Astrocyte of the spinal cord (primary cell): ENCODE measurements around the gene SLC6A3.

Experiments
- DNase-seq: peaks from one replicate; pipeline ENCODE4 v3.0.0; 2011; ENCODE audit warnings: low read depth, low spot score
- H3K4me3 ChIP-seq: 2 replicates; pipeline ENCODE4 v1.5.1; 2011; ENCODE audit warnings: low read depth, mild to moderate bottlenecking, low read length, moderate library complexity
- CTCF ChIP-seq: IDR thresholded peaks from 2 replicates; pipeline ENCODE4 v1.5.1; 2012; ENCODE audit warnings: low read depth, mild to moderate bottlenecking, low read length, inconsistent platforms
- in situ Hi-C: cut with HindIII; loops from 2 replicates; pipeline ENCODE4 v1.10.0; 2017; ENCODE audit warnings: low sequenced_read_pairs

Gene SLC6A3

GRCh38 chr5:1394881-1395860 is 50.1 kb downstream of the SLC6A3 start:
- no peak overlapping the region for H3K4me3 ChIP-seq
- no peak for TF ChIP-seq CTCF
- in situ Hi-C loops: no loop called here
- DNase-seq: no peak

DNA sequence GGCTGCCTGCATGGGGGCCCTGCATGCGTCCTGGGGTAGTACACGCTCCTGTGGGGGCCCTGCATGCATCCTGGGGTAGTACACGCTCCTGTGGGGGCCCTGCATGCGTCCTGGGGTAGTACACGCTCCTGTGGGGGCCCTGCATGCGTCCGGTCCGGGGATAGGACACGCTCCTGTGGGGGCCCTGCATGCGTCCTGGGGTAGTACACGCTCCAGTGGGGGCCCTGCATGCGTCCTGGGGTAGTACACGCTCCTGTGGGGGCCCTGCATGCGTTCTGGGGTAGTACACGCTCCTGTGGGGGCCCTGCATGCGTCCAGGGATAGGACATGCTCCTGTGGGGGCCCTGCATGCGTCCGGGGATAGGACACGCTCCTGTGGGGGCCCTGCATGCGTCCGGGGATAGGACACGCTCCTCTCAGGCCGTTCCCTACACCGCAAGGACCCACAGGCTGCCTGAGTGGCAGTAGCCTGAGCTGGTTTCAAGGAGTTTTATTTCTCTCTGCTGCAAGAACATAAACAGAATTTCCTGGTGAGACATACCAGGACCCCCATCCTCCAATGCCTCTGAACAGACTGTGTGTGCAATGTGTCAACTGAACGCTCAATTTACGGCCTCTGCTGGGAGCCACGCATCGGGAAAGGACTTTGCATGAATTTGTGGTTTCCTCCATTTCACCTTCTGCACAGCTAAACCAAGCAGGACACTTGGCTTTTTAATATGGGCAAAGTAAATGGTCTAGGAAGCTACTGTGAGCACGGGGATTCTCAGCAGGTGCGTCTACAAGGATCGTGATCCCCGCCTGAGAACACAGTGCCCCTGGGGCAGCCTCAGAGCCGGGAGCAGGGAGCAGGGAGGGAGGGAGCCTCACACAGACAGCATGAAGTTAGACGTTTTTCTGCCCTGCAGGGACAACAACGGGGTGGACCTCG is 51.4 kb downstream of the SLC6A3 start:
- H3K4me3 ChIP-seq: no peak overlapping the region
- no peak for DNase-seq
- in situ Hi-C loops: no loop called here
- TF ChIP-seq CTCF: no peak

GRCh38 chr5:1392801-1393565 is 52.3 kb downstream of the SLC6A3 start:
- in situ Hi-C loops: no loop called here
- H3K4me3 ChIP-seq: no peak overlapping the region
- TF ChIP-seq CTCF: no peak
- DNase-seq: no peak

DNA sequence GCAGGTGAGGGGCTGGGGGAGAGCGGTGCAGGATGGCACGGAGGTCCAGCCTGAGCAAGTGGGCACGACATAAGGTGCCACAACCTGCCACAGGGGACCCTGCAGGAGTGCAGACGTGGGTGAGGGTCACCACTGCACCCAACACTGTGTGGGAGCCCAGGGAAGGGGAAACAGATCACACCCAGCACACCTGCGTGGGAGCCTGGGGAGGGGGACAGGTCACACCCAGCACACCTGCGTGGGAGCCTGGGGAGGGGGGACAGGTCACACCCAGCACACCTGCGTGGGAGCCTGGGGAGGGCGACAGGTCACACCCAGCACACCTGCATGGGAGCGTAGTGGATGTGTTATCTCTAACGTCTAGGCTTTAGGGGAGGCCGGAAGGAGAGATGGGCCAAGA is 53.0 kb downstream of the SLC6A3 start:
- DNase-seq: no peak
- in situ Hi-C loops: no loop called here
- no peak overlapping the region for H3K4me3 ChIP-seq
- TF ChIP-seq CTCF: no peak

DNA sequence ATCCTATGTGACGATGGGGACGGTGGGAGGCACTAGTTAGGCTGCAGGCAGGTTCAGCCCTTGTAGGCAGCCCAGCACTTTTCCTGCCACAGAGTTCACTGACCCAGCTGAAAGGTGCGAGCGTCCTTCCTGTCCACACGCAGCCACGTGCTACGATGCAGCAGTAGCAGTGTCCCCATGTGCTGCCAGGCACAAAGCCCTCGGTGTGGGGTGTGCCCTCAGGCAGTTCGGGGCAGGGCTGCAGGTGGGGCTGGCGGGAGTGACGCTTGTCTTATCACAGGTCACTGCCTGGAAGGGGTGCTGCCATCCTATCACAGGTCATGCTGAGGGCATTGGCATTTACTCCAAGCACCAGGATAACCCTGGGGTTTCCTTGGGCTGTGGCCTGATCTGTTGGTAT is 53.5 kb downstream of the SLC6A3 start:
- no peak for TF ChIP-seq CTCF
- no peak overlapping the region for H3K4me3 ChIP-seq
- DNase-seq: no peak
- in situ Hi-C loops: no loop called here
